Stimulated activated CD8-positive, alpha-beta memory T cell treated with anti-CD3 and anti-CD28 coated beads, Interleukin-15, amount 100 ng/mL, for 4 hours (primary cell): Measurements from ENCODE around the gene CD68.
"Not testable (repeated sequence)": the region's sequence is repeated elsewhere in the genome, so short reads cannot be mapped to it uniquely, and the experiment has no call there.

Experiments
- DNase-seq, 2 donors: peaks; one replicate each; pipeline ENCODE4 v3.0.0-alpha.2; 2020; ENCODE audit warnings: low read depth in 2 of 2

Gene CD68

GRCh38 chr17:7580604-7581575, 1.5 kb downstream of the CD68 start:
- DNase-seq = no peak

GRCh38 chr17:7582396-7583252, 3.2 kb downstream of the CD68 start:
- no peak for DNase-seq

- DNase-seq = peak; percentile 87 to 89
Measured at GRCh38 chr17:7583253-7584109, 4.0 kb downstream of the CD68 start, which contains the start of gene MPDU1. MPDU1 (plus strand) TSS chr17:7583852; CDS start chr17:7583863, 11 bp downstream.

- no peak for DNase-seq
Measured at GRCh38 chr17:7586673-7587419, 7.4 kb downstream of the CD68 start.

- no peak for DNase-seq
Measured at GRCh38 chr17:7587420-7588151, 8.1 kb downstream of the CD68 start.

GRCh38 chr17:7588553-7589203, 9.2 kb downstream of the CD68 start:
- DNase-seq = no peak

GRCh38 chr17:7589204-7589868, 9.9 kb downstream of the CD68 start:
- DNase-seq = peak in 1 of 2 donors; percentile 38

GRCh38 chr17:7589891-7590691, 10.7 kb downstream of the CD68 start, which contains the start of gene SOX15:
SOX15 (minus strand) TSS chr17:7590094; CDS start chr17:7589676, 418 bp downstream.
- no peak for DNase-seq

GRCh38 chr17:7590743-7591142, 11.3 kb downstream of the CD68 start:
- no peak for DNase-seq

GRCh38 chr17:7591596-7591995, 12.2 kb downstream of the CD68 start:
- no peak for DNase-seq

- no peak for DNase-seq
Measured at GRCh38 chr17:7592422-7593021, 13.1 kb downstream of the CD68 start.

- no peak for DNase-seq
Measured at GRCh38 chr17:7593296-7593695, 13.9 kb downstream of the CD68 start.

- DNase-seq = not testable (repeated sequence)
Measured at GRCh38 chr17:7597561-7597960, 18.1 kb downstream of the CD68 start.

GRCh38 chr17:7606280-7606679, 26.8 kb downstream of the CD68 start:
- DNase-seq = no peak

GRCh38 chr17:7610641-7611040, 31.2 kb downstream of the CD68 start:
- no peak for DNase-seq

- DNase-seq = no peak
Measured at GRCh38 chr17:7611635-7612293, 32.3 kb downstream of the CD68 start.

- DNase-seq = no peak
Measured at GRCh38 chr17:7612294-7612640, 32.8 kb downstream of the CD68 start.
